ENCODE data around the gene PAK2.
"Not testable (repeated sequence)": the region's sequence is repeated elsewhere in the genome, so short reads cannot be mapped to it uniquely, and the experiment has no call there.

Gene PAK2

DNA sequence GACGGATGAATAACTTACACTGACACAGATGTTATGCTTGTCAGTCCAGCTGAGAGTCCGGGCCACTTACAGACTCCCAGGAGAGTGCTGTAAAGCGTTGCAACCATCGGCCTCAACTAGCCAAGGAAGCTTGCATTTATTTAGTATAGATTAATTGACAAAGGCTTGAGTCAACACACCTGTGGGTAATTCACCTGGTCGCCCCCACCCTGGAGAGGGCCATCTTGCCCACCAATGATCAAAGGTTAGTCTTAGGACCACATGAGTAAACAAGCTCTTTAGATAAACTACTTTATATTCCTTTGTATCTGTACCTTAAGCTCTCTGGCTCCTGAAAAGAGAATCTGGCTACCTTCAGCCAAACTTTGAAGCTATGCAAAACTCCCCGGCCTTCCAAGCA, 51.0 kb downstream of the PAK2 start:
- no peak for DNase-seq

DNA sequence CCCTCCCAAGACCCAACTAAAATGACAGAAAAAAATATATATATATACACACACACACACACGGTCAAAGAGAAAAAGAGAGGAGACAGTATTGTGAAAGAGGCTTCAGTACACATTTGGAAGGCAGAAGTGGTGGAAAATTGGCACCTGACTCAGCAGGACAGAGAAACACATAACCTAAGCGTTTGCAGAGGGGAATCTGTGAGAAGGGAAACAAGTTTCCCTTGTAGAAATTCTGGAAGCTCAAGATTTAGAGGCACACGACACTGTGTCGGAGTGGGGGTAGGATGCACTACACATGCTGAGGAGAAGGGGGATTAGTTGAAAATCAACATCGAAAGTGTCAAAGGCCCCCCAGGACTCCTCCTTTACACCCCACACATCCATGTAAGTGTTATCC, 53.1 kb downstream of the PAK2 start:
- no peak for DNase-seq

DNA sequence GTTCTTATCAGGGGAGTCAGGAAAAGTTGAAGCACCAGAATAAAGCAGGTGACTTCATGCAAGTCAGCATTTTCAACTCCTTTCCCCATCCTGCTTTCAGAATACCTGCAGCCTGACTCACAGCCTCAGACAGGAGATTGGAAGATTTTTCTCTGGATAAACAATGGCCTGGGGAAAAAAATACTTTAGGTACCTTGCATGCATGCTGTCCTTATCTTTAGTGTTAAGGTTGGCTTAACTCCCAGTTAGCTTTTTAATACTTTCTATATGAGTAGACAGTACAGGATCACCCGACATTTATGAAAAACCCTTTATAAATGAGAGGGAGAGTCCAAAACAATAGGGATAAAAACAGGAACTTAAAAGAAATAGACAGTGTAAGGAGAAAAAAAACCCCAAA, 53.6 kb downstream of the PAK2 start:
- no peak for DNase-seq

- no peak for DNase-seq
Observed at GRCh38 chr3:196794467-196794866, 54.8 kb downstream of the PAK2 start.

GRCh38 chr3:196796317-196796716, 56.7 kb downstream of the PAK2 start:
- no peak for DNase-seq

- no peak for DNase-seq
Observed at GRCh38 chr3:196800742-196801434, 61.2 kb downstream of the PAK2 start.

DNA sequence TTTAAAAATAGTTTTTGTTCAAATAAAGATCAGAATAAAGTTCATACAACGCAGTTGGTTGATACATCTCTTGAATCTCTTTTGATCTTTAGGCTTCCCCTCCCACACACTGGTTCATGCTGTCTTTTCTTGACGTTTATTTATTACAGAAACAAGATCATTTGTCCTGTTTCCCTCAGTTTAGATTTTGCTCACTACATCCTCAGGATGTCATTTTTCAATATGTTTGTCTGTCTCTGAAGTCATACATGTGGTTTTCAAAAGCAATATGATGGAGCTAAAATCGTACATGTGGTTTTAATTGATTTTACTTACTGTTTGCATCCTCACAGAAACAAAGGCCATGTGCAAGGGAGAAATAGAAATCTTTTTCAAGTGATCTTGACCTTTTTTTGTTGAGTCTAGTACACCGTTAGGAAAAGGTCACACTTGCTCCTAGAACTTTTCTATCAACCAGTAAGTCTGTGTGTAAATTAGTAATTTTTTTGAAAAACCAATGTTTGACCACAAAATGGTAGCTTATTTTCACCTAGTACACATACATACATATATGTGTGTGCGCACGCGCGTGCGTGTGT, 64.3 kb downstream of the PAK2 start:
- no peak for DNase-seq

DNA sequence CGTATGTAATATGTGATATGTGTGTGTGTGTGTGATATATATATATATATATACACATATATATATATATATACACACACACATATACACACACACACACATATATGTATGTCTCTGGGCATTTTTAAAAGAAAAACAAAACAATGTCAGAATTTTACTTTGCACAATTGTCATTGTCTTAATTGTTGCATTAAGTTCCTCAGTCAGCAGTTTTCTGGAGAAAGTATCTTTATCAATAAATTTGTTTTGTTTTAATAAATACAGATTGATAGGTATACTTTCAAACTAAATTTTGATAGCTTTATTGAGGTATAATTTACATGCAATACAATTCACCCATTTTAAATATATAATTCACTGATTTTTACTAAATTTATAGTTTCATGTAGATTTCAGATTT, 65.1 kb downstream of the PAK2 start:
- no peak for DNase-seq

- no peak for DNase-seq
Observed at GRCh38 chr3:196810963-196811581, 71.4 kb downstream of the PAK2 start.

DNA sequence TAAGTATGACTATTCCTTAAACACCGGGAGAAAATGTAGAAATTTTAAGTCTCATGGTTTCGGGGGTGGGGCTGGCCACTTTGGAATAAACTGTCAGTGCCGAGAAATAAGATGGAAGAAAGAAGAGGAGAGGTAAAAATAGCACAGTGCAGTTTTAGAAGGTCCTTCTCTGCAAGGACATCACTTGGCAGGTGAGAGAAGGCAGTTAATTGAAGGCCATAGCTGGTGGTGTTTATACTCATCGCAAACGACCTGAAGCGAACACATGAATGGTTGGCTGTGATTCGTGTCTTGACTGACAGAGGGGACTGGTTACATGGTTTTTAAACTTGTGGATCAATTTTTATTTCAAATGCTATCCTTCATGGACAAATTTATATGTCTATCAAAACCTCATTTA, 73.2 kb downstream of the PAK2 start:
- no peak for DNase-seq

DNA sequence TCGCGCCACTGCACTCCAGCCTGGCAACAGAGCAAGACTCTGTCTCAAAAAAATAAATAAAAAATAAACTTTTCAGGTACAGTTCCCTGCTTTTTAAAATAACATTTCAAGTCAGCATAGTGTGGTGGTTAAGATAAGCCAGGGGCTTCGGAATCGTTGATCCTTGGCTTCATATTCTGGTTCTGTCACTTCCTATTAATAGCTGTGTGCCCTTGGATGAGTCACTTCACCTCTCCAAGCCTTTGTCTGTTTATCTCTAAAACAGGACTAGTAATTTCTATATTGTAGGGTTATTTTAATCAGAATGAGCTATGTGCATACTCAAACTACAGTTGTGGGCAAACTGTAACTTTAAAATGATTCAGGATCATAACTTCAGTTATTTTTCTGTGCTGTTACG, 74.2 kb downstream of the PAK2 start:
- no peak for DNase-seq

DNA sequence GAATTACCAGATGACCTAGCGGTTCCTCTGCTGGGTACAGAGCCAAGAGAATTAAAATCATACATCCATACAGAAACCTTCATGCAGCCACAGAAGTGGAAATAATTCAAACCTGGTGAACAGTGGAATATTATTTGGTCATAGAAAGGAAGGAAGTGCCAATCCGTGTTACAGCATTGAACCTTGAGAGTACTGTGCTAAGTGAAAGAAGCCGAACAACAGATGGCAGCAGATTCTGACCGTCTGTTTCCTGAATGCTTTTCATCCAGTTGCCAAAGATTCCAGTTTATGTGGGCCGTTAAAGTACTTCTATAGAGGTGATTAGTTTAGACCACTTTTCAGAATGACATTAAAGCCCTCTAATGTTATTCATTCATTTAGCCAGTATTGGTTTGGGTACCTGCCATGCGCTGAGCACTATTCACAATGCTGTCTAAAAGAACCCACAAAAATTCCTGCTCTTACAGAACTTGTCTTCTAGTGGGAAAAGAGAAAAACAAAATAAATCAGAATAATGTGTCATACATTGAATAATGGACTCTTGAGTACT, 82.2 kb downstream of the PAK2 start:
- no peak for DNase-seq

GRCh38 chr3:196829651-196830050, 90.0 kb downstream of the PAK2 start:
- not testable (repeated sequence) for DNase-seq

- DNase-seq = no peak
Observed at GRCh38 chr3:196835086-196835485, 95.4 kb downstream of the PAK2 start.

DNA sequence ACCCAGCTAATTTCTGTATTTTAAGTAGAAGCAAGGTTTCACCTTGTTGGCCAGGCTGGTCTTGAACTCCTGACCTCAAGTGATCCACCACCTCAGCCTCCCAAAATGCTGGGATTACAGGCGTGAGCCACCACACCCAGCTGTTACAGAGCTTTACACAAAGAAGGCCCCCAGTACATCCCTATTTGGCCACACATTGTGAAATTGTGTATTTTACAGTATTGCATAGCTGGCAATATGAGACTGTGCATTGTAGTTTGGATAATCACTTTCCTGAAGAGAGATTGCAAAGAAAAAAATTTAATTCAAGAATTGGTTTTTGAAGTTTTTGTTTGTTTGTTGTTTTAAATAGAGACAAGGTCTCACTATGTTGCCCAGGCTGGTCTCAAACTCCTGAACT, 97.0 kb downstream of the PAK2 start:
- not testable (repeated sequence) for DNase-seq

DNA sequence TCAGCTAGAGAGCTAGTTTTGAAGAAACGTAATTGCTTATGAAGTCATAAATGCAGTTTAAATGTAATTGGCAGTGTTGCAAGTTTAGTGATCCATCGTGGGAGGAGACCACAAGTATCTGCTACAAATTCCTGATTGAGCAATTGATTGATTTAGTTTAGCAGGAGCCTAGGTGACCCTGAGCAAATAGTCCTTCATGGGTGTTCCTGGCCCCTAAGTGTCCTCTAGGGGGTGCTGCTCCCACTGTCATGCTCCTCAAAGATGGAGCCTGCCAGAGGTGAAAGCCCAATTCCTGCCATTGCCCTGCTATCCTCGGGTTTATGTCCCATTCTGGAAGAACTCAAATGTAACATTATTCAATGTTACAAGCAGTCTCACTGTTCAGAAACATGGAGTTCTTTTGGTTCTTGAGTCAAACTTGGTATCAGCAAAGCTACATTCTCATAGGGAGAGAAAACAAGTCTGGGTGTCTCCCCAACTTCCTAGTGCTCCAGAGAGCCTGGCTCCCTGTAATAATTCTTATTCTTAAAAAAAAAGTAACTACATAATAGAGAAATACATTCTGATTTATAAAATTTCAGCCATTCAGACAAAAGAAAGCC, 98.3 kb downstream of the PAK2 start:
- no peak for DNase-seq

DNA sequence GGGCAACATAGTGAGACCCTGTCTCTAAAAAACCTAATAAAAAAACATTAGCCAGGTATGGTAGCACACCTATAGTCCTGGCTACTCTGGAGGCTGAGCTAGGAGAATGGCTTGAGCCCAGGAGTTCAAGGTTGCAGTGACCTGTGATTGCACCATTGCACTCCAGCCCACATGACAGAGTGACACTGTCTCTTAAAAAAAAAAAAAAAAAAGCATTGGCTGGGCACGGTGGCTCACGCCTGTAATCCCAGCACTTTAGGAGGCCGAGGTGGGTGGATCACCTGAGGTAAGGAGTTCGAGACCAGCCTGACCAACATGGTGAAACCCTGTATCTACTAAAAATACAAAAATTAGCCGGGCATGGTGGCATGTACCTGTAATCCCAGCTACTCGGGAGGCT, 99.7 kb downstream of the PAK2 start:
- DNase-seq = not testable (repeated sequence)

GRCh38 chr3:196842567-196843434, 103.1 kb downstream of the PAK2 start:
- no peak for DNase-seq

DNA sequence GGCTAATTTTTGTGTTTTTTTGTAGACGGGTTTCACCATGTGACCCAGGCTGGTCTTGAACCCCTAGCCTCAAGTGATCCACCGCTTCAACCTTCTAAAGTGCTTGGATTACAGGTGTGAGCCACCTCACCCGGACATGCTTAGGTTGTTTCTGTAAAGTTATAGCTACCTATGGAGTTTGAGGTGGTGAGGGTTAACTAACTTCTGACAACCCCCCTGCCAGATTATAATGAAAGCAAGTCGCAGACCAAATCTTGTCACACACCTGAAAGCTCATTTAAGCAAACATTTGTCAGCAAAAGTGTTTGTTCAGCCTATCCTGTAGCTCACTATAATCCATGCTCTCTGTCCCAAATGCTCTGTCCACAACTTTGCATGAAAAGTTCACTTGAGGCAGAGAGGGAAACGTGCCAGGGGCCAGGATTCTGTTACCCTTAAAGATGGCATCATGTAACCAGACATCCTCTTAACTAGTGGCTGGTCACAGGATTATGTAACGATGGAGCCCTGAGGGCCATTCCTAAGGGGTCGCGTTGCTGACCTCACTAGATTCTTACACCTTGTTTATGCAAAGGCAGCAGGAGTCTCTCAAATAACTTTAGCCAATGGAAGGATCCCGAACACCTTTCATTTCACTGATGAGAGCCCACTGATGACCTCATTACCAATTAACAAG, 103.9 kb downstream of the PAK2 start:
- no peak for DNase-seq

- DNase-seq = not testable (repeated sequence)
Observed at GRCh38 chr3:196844235-196845219, 104.9 kb downstream of the PAK2 start.

DNA sequence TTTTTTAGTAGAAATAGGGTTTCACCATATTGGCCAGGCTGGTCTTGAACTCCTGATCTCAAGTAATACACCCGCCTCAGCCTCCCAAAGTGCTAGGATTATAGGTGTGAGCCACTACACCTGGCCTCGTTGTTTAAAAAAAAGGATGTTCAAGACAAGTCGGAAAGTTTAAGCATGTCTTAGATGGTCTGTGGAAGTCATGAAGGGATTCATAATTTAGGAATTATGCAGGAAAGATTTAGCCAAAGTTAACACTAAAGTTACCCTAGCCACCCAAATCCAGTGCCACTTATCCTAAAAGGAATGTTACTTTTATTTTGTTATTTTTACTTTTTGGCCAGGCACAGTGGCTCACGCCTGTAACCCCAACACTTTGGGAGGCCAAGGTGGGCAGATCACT, 108.7 kb downstream of the PAK2 start:
- DNase-seq = not testable (repeated sequence)

Measured in SIG-M5 (cell line).